ENCODE results near the gene YPEL3. TPM values are rescaled to one million over a fixed set of nuclear protein-coding genes. Genes with fewer than 3 reads are reported as not detected.

YPEL3 gene
- total RNA-seq, 1 donor from 2014 or later, result 57.9 TPM

DNA sequence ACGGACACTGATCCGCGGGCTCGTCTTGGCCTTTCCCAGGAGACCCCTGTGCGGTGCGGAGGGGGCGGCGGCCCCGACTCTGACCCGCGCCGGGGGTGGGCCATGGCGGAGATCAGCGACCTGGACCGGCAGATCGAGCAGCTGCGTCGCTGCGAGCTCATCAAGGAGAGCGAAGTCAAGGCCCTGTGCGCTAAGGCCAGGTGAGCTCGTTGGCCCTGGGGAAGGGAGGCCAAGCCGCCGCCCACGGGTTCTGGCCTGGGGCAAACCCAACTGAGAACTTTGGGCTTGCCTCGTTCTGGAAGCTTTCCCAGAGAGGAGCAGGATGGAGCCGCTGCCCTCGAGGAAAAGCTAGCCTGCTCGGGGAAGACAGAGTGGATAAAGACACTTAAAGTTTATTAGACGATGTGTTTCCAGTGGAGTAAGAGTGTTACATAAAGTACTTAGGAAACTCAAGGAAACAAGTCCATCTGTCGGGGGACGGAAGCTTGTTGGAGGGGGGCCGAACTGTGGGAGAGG is 19.7 kb downstream of the YPEL3 start:
- H3K27me3 Mint-ChIP-seq (ENCODE audit: unreplicated experiment), result peaks cover 6% of the 10 kb centered on the region
- peak overlapping the region; percentile 92 for H3K4me3 Mint-ChIP-seq (ENCODE audit: unreplicated experiment)
- no peak for DNase-seq
- TF ChIP-seq, protein P1, sequence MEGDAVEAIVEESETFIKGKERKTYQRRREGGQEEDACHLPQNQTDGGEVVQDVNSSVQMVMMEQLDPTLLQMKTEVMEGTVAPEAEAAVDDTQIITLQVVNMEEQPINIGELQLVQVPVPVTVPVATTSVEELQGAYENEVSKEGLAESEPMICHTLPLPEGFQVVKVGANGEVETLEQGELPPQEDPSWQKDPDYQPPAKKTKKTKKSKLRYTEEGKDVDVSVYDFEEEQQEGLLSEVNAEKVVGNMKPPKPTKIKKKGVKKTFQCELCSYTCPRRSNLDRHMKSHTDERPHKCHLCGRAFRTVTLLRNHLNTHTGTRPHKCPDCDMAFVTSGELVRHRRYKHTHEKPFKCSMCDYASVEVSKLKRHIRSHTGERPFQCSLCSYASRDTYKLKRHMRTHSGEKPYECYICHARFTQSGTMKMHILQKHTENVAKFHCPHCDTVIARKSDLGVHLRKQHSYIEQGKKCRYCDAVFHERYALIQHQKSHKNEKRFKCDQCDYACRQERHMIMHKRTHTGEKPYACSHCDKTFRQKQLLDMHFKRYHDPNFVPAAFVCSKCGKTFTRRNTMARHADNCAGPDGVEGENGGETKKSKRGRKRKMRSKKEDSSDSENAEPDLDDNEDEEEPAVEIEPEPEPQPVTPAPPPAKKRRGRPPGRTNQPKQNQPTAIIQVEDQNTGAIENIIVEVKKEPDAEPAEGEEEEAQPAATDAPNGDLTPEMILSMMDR (IDR thresholded peaks at IDR 0.05; ENCODE audit: partially characterized antibody, unreplicated experiment), result no peak
- peaks cover 13% of the 10 kb centered on the region for H3K4me1 Mint-ChIP-seq (ENCODE audit: low read depth, unreplicated experiment)
- peak overlapping the region; percentile 6 for H3K27ac Mint-ChIP-seq (ENCODE audit: unreplicated experiment)
- H3K36me3 Mint-ChIP-seq (ENCODE audit: unreplicated experiment), result peaks cover 6% of the 10 kb centered on the region
- peaks cover 9% of the 10 kb centered on the region for H3K9me3 Mint-ChIP-seq (ENCODE audit: unreplicated experiment)

DNA sequence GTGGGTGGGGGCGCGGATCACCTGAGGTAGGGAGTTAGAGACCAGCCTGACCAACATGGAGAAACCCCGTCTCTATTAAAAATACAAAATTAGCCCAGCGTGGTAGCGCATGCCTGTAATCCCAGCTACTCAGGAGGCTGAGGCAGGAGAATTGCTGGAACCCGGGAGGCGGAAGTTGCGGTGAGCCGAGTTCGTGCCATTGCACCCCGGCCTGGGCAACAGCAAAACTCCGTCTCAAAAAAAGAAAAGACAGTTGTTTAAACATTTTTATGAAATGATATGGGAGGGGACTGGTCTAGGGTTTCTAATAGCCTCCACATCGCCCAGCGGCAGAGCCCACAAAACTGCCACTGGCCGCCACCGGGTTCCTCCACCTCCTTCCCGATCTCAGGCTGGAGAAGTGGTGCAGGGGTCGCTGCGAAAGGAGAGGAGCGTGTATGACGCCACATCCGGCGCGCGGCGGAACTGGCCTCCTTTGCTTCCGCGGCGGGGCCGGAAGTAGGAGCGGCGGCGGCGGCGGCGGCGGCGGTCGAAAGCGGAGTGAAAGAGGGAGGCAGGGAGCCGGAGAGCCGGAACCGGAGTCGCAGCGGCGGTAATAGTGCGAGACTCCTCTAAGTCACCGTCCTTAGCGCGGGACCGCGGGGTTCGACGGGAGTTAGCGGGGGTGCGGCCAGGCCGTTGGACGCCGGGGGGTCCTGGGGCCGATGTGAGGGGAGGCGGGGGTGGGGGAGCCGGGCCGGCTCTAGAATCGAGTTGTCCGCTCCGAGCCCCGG is 20.3 kb downstream of the YPEL3 start, which contains the start of gene PPP4C:
TSS of gene PPP4C (plus strand) at position 492 of the 773 bp plus-strand sequence. CDS start 384 bp downstream, outside the sequence.
- H3K4me3 Mint-ChIP-seq (ENCODE audit: unreplicated experiment), result peak within 1 kb of the TSS; percentile 92
- H3K9me3 Mint-ChIP-seq (ENCODE audit: unreplicated experiment), result peaks cover 9% of the 10 kb centered on the region
- H3K36me3 Mint-ChIP-seq (ENCODE audit: unreplicated experiment), result peaks cover 6% of the 10 kb centered on the region
- H3K27me3 Mint-ChIP-seq (ENCODE audit: unreplicated experiment), result peaks cover 6% of the 10 kb centered on the region
- peaks cover 13% of the 10 kb centered on the region for H3K4me1 Mint-ChIP-seq (ENCODE audit: low read depth, unreplicated experiment)
- TF ChIP-seq, protein P1 (IDR thresholded peaks at IDR 0.05; ENCODE audit: partially characterized antibody, unreplicated experiment), result peak; percentile 29
- H3K27ac Mint-ChIP-seq (ENCODE audit: unreplicated experiment), result peak within 1 kb of the TSS; percentile 55
- DNase-seq, result peak; percentile 95

DNA sequence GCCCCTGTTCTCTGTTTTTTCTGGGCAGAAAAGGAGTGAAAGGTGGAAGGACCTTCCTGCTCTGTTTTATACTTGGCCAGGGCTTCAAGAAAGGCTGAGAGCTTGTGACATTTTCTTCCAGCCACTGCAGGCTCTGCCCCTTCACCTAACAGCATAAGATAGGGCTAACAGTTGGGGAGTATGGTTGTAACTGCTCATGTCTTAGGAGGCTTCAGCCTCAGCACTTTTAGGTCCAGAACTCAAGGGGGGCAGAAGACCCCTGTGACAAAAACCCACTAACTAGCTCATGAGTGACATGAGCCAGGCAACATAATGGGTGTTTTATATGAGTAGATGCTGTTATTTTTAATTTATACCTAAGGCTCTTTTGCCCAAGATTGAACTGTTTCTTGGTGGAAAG is 25.5 kb downstream of the YPEL3 start:
- no peak for DNase-seq
- Mint-ChIP-seq H3K27me3 (ENCODE audit: unreplicated experiment) (peaks cover 2% of the 10 kb centered on the region), H3K4me1 (ENCODE audit: low read depth, unreplicated experiment) (peaks cover 6% of the 10 kb centered on the region), H3K36me3 (ENCODE audit: unreplicated experiment) (no peaks in the 10 kb centered on the region), H3K27ac (ENCODE audit: unreplicated experiment) (no peak overlapping the region), H3K4me3 (ENCODE audit: unreplicated experiment) (no peak overlapping the region), H3K9me3 (ENCODE audit: unreplicated experiment) (no peaks in the 10 kb centered on the region)
- TF ChIP-seq, protein P1 (IDR thresholded peaks at IDR 0.05; ENCODE audit: partially characterized antibody, unreplicated experiment), result no peak

DNA sequence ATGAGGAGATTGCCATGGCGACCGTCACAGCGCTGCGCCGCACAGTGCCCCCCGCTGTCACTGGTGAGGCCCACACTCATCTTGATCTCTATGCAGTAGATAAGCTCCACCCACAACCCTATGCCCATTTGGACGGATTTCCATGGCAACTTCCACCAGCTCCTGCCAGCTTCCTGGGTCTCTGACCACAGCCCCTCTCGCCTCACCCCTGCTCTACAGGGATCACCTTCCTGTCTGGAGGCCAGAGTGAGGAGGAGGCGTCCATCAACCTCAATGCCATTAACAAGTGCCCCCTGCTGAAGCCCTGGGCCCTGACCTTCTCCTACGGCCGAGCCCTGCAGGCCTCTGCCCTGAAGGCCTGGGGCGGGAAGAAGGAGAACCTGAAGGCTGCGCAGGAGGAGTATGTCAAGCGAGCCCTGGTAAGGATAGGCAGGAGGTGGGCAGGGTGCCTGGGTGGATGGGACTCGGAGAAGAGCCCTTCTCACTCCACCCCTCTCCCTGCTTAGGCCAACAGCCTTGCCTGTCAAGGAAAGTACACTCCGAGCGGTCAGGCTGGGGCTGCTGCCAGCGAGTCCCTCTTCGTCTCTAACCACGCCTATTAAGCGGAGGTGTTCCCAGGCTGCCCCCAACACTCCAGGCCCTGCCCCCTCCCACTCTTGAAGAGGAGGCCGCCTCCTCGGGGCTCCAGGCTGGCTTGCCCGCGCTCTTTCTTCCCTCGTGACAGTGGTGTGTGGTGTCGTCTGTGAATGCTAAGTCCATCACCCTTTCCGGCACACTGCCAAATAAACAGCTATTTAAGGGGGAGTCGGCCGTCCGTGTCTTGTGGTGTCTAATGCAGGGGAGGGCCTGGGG is 26.2 kb downstream of the YPEL3 start:
- H3K4me3 Mint-ChIP-seq (ENCODE audit: unreplicated experiment), result no peak overlapping the region
- no peaks in the 10 kb centered on the region for H3K36me3 Mint-ChIP-seq (ENCODE audit: unreplicated experiment)

More for the DNA sequence above, 26.2 kb downstream of the YPEL3 start:
- no peak for DNase-seq
- TF ChIP-seq, protein P1 (IDR thresholded peaks at IDR 0.05; ENCODE audit: partially characterized antibody, unreplicated experiment), result no peak
- Mint-ChIP-seq H3K27ac (ENCODE audit: unreplicated experiment) (no peak overlapping the region), H3K4me1 (ENCODE audit: low read depth, unreplicated experiment) (peaks cover 6% of the 10 kb centered on the region), H3K9me3 (ENCODE audit: unreplicated experiment) (peaks cover under 1% of the 10 kb centered on the region), H3K27me3 (ENCODE audit: unreplicated experiment) (peaks cover 4% of the 10 kb centered on the region)
